Activated T-helper 17 cell treated with anti-CD3 and anti-CD28 coated beads, Interleukin-2, amount 50 U/mL, for 72 hours (primary cell): ENCODE data around the gene EXD3. TPM values are rescaled to one million over a fixed set of nuclear protein-coding genes. Genes with fewer than 3 reads are reported as not detected.
"Not testable (repeated sequence)": the region's sequence is repeated elsewhere in the genome, so short reads cannot be mapped to it uniquely, and the experiment has no call there.

Experiments used
- ATAC-seq: fragments of 150-1000 bp; cut with Tn5 transposase; replicated peaks from 2 replicates; pipeline ENCODE4 v1.10.0; 2021; ENCODE audit warnings: mild to moderate bottlenecking, moderate library complexity
- H3K27ac Mint-ChIP-seq: one replicate; pipeline ENCODE4 v1.8.0; 2022; ENCODE audit warnings: mixed read lengths
- H3K27me3 Mint-ChIP-seq: one replicate; pipeline ENCODE4 v1.8.0; 2022; ENCODE audit warnings: mixed read lengths
- H3K36me3 Mint-ChIP-seq: one replicate; pipeline ENCODE4 v1.8.0; 2022; ENCODE audit warnings: low read depth, mild to moderate bottlenecking, mixed read lengths
- H3K4me1 Mint-ChIP-seq: one replicate; pipeline ENCODE4 v1.8.0; 2022; ENCODE audit warnings: mixed read lengths
- H3K4me3 Mint-ChIP-seq: one replicate; pipeline ENCODE4 v1.8.0; 2022; ENCODE audit warnings: mild to moderate bottlenecking, mixed read lengths
- H3K9me3 Mint-ChIP-seq: one replicate; pipeline ENCODE4 v1.8.0; 2022; ENCODE audit warnings: mixed read lengths
- total RNA-seq, 2 donors: library from RNA; stranded (reverse); gene quantifications; one replicate each; pipeline ENCODE4 v1.2.3, GENCODE V29; 2022

EXD3 gene, protein sequence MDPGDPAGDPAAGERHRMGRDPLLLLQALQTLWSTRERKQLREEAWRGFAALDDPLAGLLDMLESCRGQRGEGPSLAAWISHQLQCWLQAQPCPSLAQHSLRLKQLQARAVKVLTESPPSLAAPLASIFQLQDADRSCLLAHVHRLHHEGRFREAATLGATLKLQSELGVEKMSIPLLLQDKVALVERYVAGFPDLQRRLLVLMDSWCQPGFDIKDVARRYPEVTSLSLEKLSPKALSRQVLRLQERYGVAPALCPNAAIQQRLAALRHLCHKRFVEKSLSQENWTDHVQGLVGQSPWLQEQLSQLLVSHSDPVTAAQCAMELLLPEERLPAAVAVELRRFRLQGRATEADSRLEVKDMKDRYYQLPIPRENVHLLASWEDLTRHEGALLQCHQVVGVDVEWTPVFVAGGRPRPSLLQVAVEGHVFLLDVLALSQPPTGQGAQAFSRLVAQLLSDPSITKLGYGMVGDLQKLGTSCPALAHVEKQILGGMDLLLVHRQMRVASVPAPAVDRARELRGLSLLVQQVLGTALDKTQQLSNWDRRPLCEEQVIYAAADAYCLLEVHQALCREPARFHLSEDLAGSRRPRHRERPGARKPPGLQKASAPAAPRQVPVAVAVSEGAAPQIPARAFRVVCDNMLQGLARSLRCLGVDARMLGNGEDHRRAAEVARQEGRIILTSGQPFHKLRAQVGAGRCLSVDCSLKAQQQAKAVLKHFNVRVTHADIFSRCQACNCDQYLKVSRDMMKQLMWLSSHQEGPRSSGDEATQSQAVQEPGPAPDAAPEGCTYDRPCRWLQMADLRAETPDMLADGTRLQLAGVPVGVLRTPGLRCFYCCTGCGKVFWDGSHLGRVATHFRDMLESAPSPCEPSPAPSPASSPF
- total RNA-seq: 1 to 10 TPM; 8.8 to 10.0 TPM

DNA sequence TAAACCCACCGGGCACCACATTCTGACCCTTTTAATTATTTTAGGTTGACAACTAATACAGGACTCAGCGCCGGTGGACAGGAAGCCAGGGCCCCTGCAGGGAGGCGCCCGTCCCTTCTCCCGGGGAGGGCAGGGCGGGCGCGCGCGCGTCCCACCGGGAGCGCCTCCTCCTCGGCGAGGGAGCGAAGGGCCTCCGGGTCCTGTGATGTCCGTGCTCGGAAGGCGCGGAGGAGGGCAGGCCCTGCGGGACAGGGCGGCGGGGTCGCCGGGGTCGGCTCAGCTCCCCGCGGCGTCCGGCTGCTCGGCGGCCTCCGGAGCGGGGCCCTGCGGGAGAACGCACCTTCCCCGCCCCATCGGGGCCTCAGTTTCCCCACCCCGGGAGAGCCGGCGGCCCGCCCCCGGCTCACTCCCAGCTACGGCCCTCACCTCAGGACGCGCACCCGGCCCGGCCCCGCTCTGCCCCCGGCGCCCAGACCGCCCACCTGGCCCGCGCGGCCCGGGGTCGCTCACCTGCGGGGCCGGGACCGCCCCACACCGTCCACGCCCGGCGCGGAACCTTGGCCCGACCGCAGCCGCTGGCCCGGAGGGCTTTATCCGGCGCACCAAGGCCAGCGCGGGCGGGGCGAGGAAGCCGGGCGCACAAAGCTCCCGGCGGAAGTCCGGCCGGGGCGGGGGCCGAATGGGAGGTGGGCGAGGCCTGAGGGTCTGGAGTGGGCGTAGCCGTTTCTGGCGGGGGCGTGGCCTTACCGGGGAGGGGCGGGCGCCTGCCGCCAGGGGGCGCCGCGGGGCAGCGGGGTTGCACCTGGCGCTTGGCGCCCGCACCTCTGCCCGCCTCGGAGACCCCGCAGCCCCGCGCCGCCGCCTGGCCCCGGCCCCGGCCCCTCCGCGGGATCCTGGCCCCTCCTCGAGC, at the start of gene EXD3, which contains the start of gene NOXA1:
Gene EXD3 (minus strand): TSS at position 559 of the 910 bp plus-strand sequence. CDS start 27,805 bp downstream, outside the sequence.
Gene NOXA1 (plus strand): TSS at position 790 of the 910 bp plus-strand sequence. CDS start 137 bp downstream, outside the sequence.
- ATAC-seq: peak; percentile 90
- no peaks in the 10 kb centered on the region for H3K27me3 Mint-ChIP-seq
- peak within 1 kb of the TSS; percentile 85 for H3K4me3 Mint-ChIP-seq
- no peaks in the 10 kb centered on the region for H3K36me3 Mint-ChIP-seq
- no peaks in the 10 kb centered on the region for H3K9me3 Mint-ChIP-seq
- peak within 1 kb of the TSS; percentile 79 for H3K27ac Mint-ChIP-seq
- H3K4me1 Mint-ChIP-seq: no peaks in the 10 kb centered on the region

DNA sequence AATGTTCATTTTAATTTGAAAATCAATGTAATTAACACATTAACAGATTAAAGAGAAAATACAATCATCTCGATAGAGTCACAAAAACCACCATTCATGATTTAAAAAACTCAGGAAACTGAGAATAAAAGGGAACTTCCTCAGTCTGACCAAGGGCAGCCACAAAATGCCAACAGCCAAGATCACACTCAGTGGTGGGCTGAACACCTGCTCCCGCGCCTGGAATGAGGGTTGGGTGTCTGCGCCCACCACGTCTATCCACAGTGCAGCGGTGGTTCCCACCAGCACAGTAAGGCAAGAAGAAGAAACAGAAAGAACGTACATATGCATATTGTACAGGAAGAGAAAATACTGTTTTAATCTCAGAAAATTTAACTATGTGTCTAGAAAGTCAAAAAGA, 47.8 kb upstream of the EXD3 start:
- no peaks in the 10 kb centered on the region for H3K36me3 Mint-ChIP-seq
- H3K4me1 Mint-ChIP-seq: peaks cover 4% of the 10 kb centered on the region
- H3K27ac Mint-ChIP-seq: no peak overlapping the region
- H3K27me3 Mint-ChIP-seq: no peaks in the 10 kb centered on the region
- ATAC-seq: no peak
- peaks cover 12% of the 10 kb centered on the region for H3K9me3 Mint-ChIP-seq
- no peak overlapping the region for H3K4me3 Mint-ChIP-seq

DNA sequence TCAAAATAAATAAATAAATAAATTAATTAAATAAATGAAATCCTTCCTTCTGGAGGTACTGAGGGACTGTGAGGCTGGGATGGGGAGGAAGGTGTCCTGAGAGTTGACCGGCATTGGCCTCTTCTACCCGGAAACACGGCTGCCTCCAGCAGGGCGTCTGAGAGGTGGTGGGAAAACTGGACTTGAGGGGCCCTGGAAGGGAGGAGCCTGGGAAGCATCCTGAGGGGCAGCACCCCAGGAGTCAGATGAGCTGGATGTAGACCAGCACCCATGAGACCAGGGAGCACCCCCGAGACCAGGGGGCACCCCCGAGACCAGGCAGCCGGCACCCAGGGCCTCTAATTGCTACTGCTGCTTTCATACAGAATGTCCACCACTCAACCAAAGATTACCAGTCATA, 44.9 kb upstream of the EXD3 start:
- peaks cover 4% of the 10 kb centered on the region for H3K4me1 Mint-ChIP-seq
- H3K36me3 Mint-ChIP-seq: no peaks in the 10 kb centered on the region
- no peak overlapping the region for H3K4me3 Mint-ChIP-seq
- peaks cover 1% of the 10 kb centered on the region for H3K9me3 Mint-ChIP-seq
- no peak overlapping the region for H3K27ac Mint-ChIP-seq
- H3K27me3 Mint-ChIP-seq: no peaks in the 10 kb centered on the region
- ATAC-seq: no peak

DNA sequence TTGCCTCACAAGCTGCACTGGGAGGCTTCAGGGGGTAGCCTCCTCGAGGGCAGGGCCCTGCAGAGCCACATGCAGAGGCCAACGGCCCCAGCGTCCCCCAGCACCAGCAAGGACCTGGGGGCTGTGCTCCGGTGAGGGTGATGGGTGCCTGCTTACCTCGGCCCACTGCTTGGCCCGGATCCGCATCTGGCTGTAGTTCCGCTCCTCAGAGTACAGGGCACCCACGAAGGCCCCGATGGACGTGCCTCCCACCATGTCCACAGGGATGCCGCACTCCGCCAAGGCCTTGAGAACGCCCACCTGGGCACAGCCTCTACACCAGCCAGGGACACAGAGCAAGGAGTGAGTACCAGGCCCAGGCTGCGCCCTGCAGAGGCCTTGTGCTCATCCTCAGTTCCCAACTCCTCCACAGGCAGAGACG, 44.2 kb upstream of the EXD3 start:
- peak overlapping the region; percentile 17 for H3K27ac Mint-ChIP-seq
- peaks cover 4% of the 10 kb centered on the region for H3K4me1 Mint-ChIP-seq
- no peaks in the 10 kb centered on the region for H3K9me3 Mint-ChIP-seq
- no peak overlapping the region for H3K4me3 Mint-ChIP-seq
- H3K36me3 Mint-ChIP-seq: no peaks in the 10 kb centered on the region
- no peak for ATAC-seq
- H3K27me3 Mint-ChIP-seq: no peaks in the 10 kb centered on the region

DNA sequence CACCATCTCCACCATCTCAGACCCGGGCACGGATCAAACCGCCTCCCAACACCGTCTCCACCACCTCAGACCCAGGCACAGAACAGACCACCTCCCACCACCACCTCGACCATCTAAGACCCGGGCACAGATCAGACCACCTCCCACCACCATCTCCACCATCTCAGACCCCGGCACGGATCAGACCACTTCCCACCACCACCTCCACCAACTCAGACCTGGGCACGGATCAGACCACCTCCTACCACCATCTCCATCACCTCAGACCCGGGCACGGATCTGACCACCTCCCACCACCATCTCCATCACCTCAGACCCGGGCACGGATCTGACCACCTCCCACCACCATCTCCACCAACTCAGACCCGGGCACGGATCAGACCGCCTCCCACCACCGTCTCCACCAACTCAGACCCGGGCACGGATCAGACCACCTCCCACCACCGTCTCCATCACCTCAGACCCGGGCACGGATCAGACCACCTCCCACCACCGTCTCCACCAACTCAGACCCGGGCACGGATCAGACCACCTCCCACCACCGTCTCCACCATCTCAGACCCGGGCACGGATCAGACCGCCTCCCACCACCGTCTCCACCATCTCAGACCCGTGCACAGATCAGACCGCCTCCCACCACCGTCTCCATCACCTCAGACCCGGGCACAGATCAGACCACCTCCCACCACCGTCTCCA, 43.6 kb upstream of the EXD3 start:
- H3K27ac Mint-ChIP-seq: peak overlapping the region; percentile 17
- H3K4me1 Mint-ChIP-seq, H3K9me3 Mint-ChIP-seq, H3K36me3 Mint-ChIP-seq, ATAC-seq, H3K27me3 Mint-ChIP-seq, H3K4me3 Mint-ChIP-seq: not testable (repeated sequence)

DNA sequence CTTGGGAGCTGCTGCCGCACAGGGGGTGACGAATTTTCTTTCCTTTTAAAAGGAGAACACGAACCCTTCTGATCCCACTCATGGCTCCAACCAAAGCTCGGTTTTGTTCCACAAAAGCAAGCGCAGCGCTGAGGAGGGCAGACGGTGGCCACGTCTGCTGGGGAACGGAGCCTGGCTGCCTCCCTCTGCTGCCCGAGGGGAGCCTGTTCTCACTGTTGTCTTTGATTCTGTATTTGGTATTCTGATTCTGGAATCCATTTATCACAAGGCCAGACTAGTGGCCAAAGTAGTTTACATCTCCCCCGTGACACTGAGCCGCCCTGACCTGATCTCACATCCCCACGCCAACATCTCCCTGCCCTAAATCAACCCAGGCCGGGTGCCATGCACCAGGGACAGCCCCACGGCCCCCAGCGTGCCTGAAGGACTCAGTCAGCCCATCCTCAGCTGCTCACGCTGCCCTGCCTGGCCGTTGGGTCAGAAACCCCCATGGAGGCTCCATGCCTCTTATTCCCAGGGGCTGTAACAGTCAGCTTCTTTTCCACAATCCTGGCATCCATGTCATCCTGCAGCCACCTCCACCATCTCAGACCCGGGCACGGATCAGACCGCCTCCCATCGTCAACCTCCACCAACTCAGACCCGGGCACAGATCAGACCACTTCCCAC, 42.9 kb upstream of the EXD3 start:
- Mint-ChIP-seq H3K9me3 (no peaks in the 10 kb centered on the region), H3K36me3 (no peaks in the 10 kb centered on the region), H3K4me1 (peaks cover 3% of the 10 kb centered on the region), H3K4me3 (no peak overlapping the region), H3K27ac (no peak overlapping the region), H3K27me3 (no peaks in the 10 kb centered on the region)
- no peak for ATAC-seq

DNA sequence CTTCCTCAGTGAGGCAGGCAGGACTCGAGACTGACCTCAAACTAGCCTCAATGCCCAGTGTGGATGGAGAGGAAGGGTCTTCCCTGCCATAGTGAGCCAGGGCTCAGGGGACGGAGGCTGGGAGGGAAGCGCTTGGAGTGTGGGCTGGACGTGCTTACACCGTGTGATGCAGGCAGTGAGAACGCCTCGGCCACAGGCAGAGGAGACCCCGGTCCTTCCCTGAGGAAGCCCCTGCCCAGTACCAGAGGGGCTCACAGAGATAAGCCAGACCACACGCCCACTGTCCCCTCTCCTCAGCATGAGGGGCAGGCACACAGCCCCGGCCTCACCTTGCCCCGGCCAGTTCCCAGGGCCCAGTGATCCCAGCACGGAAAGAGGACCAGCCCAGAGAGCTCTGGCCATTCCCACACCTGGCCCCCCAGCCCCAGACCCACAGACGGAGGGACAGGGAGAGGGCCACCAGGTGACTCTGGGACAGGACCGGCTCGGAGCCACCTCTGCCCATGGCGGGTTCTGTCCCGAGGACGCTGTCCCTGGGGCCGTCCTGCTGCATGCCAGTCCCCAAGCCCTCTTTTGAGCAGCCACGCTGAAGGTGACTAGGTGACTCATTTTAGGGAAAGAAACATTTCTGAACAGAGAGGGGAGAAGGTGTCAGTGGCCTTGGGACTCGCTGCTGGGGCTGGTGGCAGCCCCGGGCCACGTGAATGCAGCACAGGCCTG, 42.2 kb upstream of the EXD3 start:
- Mint-ChIP-seq H3K9me3 (no peaks in the 10 kb centered on the region), H3K4me1 (no peaks in the 10 kb centered on the region), H3K36me3 (no peaks in the 10 kb centered on the region)

DNA sequence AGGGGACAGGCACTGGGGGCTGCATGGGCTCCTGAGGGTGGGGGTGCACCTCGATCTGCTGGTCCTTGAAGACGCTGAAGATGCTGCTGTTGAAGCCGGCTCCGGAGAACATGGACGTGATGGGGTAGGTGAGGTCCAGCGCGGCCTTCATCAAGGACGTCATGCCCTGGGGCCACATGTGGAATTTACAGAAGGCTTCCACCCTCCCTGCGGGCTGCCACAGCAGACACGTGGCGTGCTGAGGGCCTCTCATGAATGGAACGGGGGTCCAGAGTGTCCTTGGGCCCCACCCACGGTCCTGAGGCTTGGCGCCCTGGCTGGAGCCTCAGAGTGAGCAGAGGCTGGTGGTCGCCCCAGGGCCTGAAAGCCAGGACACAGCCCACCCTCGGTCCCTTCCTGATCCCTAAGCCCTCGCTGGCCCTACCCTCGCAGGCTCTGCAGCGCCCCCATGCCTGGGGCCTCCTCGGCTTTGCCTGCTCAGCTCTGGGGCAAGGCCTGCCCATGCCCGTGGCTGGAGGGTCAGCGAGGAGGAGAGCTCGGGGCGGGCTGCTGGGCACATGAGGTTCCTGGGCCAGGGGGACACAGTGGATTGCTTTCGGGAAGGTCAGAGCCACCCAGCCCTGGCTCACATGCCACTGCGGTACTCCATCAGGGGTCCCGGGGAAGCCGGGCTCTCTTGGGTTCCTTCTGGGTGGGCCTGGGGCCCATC, 41.5 kb upstream of the EXD3 start:
- no peak for ATAC-seq
- no peaks in the 10 kb centered on the region for H3K4me1 Mint-ChIP-seq
- H3K27ac Mint-ChIP-seq: no peak overlapping the region
- no peaks in the 10 kb centered on the region for H3K36me3 Mint-ChIP-seq
- no peak overlapping the region for H3K4me3 Mint-ChIP-seq
- no peaks in the 10 kb centered on the region for H3K27me3 Mint-ChIP-seq
- no peaks in the 10 kb centered on the region for H3K9me3 Mint-ChIP-seq

More for the DNA sequence above, 42.2 kb upstream of the EXD3 start:
- no peak for ATAC-seq
- Mint-ChIP-seq H3K4me3 (no peak overlapping the region), H3K27ac (no peak overlapping the region), H3K27me3 (no peaks in the 10 kb centered on the region)

DNA sequence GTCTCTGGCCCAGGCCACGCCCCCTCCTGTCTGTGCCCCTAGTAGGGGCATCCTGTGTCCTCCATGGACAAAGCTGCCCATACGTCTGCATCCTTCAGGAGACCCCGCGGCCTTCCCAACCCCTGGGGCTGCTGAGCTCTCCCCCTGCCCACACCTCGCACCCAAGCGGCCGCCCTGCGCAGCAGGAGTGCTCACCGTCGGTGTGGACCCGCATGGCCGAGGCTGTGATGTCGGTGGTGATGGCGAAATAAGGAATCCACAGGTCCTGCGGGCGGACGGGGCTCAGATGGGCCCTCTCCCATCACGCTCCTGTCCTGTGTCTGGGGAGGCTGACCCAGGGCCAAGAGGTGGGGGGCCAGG, 40.9 kb upstream of the EXD3 start:
- Mint-ChIP-seq H3K4me1 (no peaks in the 10 kb centered on the region), H3K36me3 (no peaks in the 10 kb centered on the region), H3K9me3 (no peaks in the 10 kb centered on the region), H3K4me3 (no peak overlapping the region), H3K27ac (no peak overlapping the region), H3K27me3 (no peaks in the 10 kb centered on the region)
- ATAC-seq: no peak

DNA sequence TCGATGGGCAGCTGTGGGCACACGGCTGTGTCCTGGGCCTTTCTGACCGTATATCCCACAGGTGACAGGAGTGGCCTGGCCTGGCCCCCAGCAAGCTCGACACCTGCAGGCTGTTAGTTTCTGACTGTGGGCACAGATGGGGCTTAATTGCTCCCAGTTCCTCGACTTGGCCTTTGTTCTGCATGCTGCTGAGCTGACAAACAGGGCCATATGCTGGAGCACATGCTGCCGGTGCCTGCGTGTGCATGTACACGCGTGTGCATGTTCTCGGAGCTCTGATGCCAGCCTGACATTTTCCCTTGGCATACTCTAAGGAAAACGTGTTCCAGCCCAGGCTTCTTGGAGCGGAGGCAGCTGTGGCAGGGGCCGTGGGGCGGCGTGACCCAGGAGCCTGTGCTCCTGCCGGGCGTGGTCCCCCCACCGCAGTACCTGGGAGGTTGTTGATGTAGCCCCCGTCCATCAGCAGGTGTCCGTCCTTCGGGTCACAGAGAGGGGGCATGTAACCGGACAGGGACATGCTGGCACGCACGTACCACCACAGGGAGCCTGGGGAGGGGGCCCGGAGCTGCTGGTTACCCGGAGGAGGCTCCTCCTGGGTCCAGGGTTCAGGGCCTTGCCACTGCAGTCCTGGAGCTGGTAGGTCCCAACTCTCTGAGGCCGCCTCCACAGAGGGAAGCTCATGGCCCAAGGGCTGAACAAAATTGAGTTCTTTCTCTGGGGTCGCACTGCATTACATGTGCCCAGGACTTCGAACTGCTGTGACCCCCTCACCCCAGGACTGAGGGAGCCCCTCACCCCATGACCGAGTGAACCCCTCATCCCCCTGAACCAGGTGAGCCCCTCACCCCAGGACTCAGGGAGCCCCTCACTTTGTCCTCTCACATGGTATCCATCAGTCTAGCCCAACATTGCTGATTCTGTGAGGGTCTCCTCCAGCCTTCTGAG, 40.3 kb upstream of the EXD3 start:
- Mint-ChIP-seq H3K27ac (no peak overlapping the region), H3K9me3 (no peaks in the 10 kb centered on the region), H3K27me3 (no peaks in the 10 kb centered on the region), H3K4me1 (no peaks in the 10 kb centered on the region), H3K4me3 (peak overlapping the region; percentile 60), H3K36me3 (no peaks in the 10 kb centered on the region)
- no peak for ATAC-seq

DNA sequence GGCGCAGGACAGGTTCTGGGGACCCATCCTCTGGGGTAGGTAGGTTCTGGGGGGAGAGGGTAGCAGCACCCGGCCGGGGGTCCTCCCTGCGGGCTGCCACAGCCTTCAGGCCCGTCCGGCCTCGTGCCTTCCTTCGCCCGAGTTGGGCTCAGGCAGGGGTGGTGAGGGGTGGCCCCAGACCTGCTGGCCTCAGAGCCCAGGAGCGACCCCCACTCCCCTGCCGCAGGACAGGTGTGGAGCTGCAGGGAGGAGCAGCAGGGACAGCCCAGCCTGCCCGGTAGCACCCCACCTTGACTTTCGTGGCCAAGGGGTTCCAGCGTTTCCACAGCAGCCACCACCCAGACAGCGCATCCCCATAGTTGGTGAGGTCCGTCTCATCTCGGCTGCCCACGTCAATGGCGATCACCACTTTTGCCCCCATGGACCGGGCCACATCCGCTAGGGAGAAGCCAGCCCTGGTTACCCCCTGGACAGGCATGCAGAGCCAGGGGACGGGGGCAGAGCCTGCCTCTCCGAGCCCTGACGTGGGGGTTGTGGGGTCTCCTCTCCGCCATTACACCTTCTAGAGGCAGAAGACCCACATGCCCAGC, 39.5 kb upstream of the EXD3 start:
- Mint-ChIP-seq H3K27ac (peak overlapping the region; percentile 82), H3K4me3 (peak overlapping the region; percentile 60)
- ATAC-seq: no peak

More for the DNA sequence above, 39.5 kb upstream of the EXD3 start:
- H3K4me1 Mint-ChIP-seq: no peaks in the 10 kb centered on the region
- no peaks in the 10 kb centered on the region for H3K9me3 Mint-ChIP-seq
- H3K36me3 Mint-ChIP-seq: no peaks in the 10 kb centered on the region
- H3K27me3 Mint-ChIP-seq: no peaks in the 10 kb centered on the region
